GM23338 (cell line): ENCODE data around the gene CTDSP1. TPM values are rescaled to one million over a fixed set of nuclear protein-coding genes. Genes with fewer than 3 reads are reported as not detected.

Source experiments
- ATAC-seq: fragments of 200-7000 bp; cut with Tn5 transposase; 3 replicates; pipeline ENCODE4 v1.9.1; 2020
- DNase-seq: peaks from one replicate; pipeline ENCODE4 v3.0.0-alpha.2; 2015; ENCODE audit warnings: low spot score
- H2AFZ ChIP-seq: fragments of 200-600 bp; sonication (generic); 2 replicates; pipeline ENCODE4 v1.8.0; 2016; ENCODE audit warnings: antibody characterized with exemption, mild to moderate bottlenecking, moderate library complexity
- H3F3A ChIP-seq: fragments of 200-600 bp; sonication (generic); replicated peaks from 2 replicates; pipeline ENCODE4 v1.8.0; 2017; ENCODE audit warnings: antibody characterized with exemption, mixed run types, low read depth
- H3K27ac ChIP-seq: fragments of 200-600 bp; sonication (generic); 2 replicates; pipeline ENCODE4 v1.6.1; 2016; ENCODE audit warnings: low read depth
- H3K27me3 ChIP-seq: fragments of 200-600 bp; sonication (generic); 2 replicates; pipeline ENCODE4 v1.8.0; 2016; ENCODE audit warnings: mild to moderate bottlenecking, mixed run types, moderate library complexity; ENCODE audit not compliant: insufficient read depth
- H3K36me3 ChIP-seq: fragments of 200-600 bp; sonication (generic); 2 replicates; pipeline ENCODE4 v1.8.0; 2016; ENCODE audit warnings: mild to moderate bottlenecking; ENCODE audit not compliant: insufficient read depth
- H3K4me1 ChIP-seq: fragments of 200-600 bp; sonication (generic); 2 replicates; pipeline ENCODE4 v1.8.0; 2016; ENCODE audit warnings: mild to moderate bottlenecking, moderate library complexity; ENCODE audit not compliant: insufficient read depth
- H3K4me2 ChIP-seq: fragments of 200-600 bp; sonication (generic); 2 replicates; pipeline ENCODE4 v1.7.1; 2017; ENCODE audit warnings: mixed run types
- H3K4me3 ChIP-seq: fragments of 200-600 bp; sonication (generic); 2 replicates; pipeline ENCODE4 v1.6.1; 2016; ENCODE audit warnings: mixed run types
- H3K79me2 ChIP-seq: fragments of 200-600 bp; sonication (generic); replicated peaks from 2 replicates; pipeline ENCODE4 v1.8.0; 2017; ENCODE audit warnings: mild to moderate bottlenecking; ENCODE audit not compliant: insufficient read depth
- H3K9me2 ChIP-seq: fragments of 200-600 bp; sonication (generic); 2 replicates; pipeline ENCODE4 v1.8.0; 2017; ENCODE audit not compliant: insufficient read depth
- H4K20me1 ChIP-seq: fragments of 200-600 bp; sonication (generic); replicated peaks from 2 replicates; pipeline ENCODE4 v1.8.0; 2017; ENCODE audit warnings: mild to moderate bottlenecking; ENCODE audit not compliant: insufficient read depth
- H3K27ac Mint-ChIP-seq: 2 replicates; pipeline ENCODE4 v1.8.0; 2020; ENCODE audit warnings: inconsistent platforms, mild to moderate bottlenecking, moderate library complexity, mixed read lengths
- H3K27me3 Mint-ChIP-seq: 3 replicates; pipeline ENCODE4 v1.8.0; 2022; ENCODE audit warnings: low read depth, mild to moderate bottlenecking, moderate library complexity, mixed read lengths, inconsistent platforms; ENCODE audit not compliant: insufficient read depth, poor library complexity
- H3K36me3 Mint-ChIP-seq: 3 replicates; pipeline ENCODE4 v1.8.0; 2021; ENCODE audit warnings: low read depth, mild to moderate bottlenecking, inconsistent platforms, moderate library complexity, mixed read lengths
- H3K4me1 Mint-ChIP-seq: 3 replicates; pipeline ENCODE4 v1.8.0; 2020; ENCODE audit warnings: mild to moderate bottlenecking, inconsistent platforms, mixed read lengths
- H3K4me3 Mint-ChIP-seq: 3 replicates; pipeline ENCODE4 v1.8.0; 2021; ENCODE audit warnings: moderate library complexity, mild to moderate bottlenecking, inconsistent platforms, mixed read lengths
- H3K9me3 Mint-ChIP-seq: 3 replicates; pipeline ENCODE4 v1.8.0; 2020; ENCODE audit warnings: moderate library complexity, mild to moderate bottlenecking, inconsistent platforms, mixed read lengths
- ETS1 ChIP-seq: IDR thresholded peaks from 2 replicates; pipeline ENCODE4 v1.6.1; 2016; ENCODE audit warnings: antibody characterized with exemption
- EZH2 ChIP-seq: fragments of 200-600 bp; sonication (generic); IDR thresholded peaks from one replicate; pipeline ENCODE4 v1.8.0; 2017; ENCODE audit warnings: antibody characterized with exemption, mild to moderate bottlenecking, low read depth; ENCODE audit not compliant: unreplicated experiment
- EZH2phosphoT487 ChIP-seq: fragments of 200-600 bp; sonication (generic); IDR thresholded peaks from one replicate; pipeline ENCODE4 v1.8.1; 2018; ENCODE audit warnings: antibody characterized with exemption; ENCODE audit not compliant: unreplicated experiment
- JUNB ChIP-seq: IDR thresholded peaks from one replicate; pipeline ENCODE4 v1.6.1; 2016; ENCODE audit warnings: antibody characterized with exemption; ENCODE audit not compliant: unreplicated experiment
- NANOG ChIP-seq: IDR thresholded peaks from 2 replicates; pipeline ENCODE4 v1.6.1; 2016; ENCODE audit warnings: antibody characterized with exemption, borderline replicate concordance
- polyA plus RNA-seq: library from polyadenylated mRNA; unstranded; fragments of >200 nt; fragmentation: Nextera tagmentation; extraction: Ambion mirVana; gene quantifications from 2 replicates; pipeline ENCODE4 v1.2.1, GENCODE V29; 2016
- total RNA-seq: library from RNA; depleted of rRNA; stranded (reverse); fragments of >200 nt; shearing (Covaris generic); gene quantifications from 2 replicates; pipeline ENCODE4 v1.2.3, GENCODE V29; 2014
- TF ChIP-seq, protein P1 (sequence below): fragments of 250-450 bp; sonication (Bioruptor Pico); IDR thresholded peaks from 2 replicates; pipeline ENCODE4 v1.5.0; 2020; ENCODE audit warnings: mild to moderate bottlenecking, moderate library complexity

Gene CTDSP1
- total and polyA plus RNA-seq, 2 experiments from 2014 or later: 6.7 to 21.8 TPM

DNA sequence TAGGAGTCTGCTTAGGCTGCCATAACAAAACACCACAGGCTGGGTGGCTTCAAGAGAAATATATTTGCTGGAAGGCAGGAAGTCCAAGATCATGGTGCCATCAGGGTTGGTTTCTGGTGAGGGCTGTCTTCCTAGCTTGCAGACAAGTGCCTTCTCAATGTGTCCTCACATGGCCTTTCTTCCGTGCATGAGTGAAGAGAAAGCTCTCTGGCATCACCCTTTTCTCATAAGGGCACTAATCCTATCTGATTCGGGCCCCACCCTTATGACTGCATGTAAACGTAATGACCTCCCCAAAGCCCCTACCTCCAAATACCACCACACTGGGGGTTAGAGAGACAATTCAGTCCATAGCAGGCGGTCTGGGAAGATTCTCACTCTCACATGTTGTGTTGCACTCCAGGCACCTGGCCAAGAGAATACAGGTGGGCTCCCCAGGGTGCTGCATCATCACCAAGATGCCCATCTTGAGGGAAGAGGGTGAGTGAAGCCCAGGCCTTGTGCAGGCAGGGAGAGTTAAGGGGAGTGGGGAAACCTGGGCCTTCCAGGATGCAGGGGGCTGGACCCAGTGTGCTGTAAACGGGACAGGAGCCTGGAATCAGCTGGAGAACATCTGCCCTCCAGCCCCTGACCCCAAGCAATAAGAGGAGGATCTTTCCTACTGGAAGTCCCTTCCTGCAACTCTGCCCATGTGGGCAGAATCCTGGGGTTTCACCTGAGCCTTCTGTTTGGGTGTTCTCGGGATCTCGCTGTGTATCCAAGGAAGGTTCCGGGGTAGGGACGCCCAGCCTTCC lies 32.9 kb upstream of the CTDSP1 start:
- H3K4me1 ChIP-seq: no peaks in the 10 kb centered on the region
- Mint-ChIP-seq H3K4me1 (peaks cover 4% of the 10 kb centered on the region; the same call in 2 of the 3 replicates), H3K36me3 (no peaks in the 10 kb centered on the region), H3K4me3 (peak overlapping the region; percentile 77), H3K27ac (no peak overlapping the region), H3K27me3 (peaks cover 24% of the 10 kb centered on the region), H3K9me3 (no peaks in the 10 kb centered on the region)
- ATAC-seq (no peak), DNase-seq (no peak)
- H3F3A ChIP-seq: peaks cover 8% of the 10 kb centered on the region; the same call in 1 of the 2 replicates
- no peaks in the 10 kb centered on the region for H3K36me3 ChIP-seq
- peak overlapping the region; percentile 97 for H2AFZ ChIP-seq
- H3K9me2 ChIP-seq: no peaks in the 10 kb centered on the region
- H3K4me3 ChIP-seq: peak overlapping the region; percentile 85
- TF ChIP-seq ETS1 (no peak), NANOG (no peak), JUNB (no peak), EZH2phosphoT487 (no peak), EZH2 (no peak)
- TF ChIP-seq, protein P1, sequence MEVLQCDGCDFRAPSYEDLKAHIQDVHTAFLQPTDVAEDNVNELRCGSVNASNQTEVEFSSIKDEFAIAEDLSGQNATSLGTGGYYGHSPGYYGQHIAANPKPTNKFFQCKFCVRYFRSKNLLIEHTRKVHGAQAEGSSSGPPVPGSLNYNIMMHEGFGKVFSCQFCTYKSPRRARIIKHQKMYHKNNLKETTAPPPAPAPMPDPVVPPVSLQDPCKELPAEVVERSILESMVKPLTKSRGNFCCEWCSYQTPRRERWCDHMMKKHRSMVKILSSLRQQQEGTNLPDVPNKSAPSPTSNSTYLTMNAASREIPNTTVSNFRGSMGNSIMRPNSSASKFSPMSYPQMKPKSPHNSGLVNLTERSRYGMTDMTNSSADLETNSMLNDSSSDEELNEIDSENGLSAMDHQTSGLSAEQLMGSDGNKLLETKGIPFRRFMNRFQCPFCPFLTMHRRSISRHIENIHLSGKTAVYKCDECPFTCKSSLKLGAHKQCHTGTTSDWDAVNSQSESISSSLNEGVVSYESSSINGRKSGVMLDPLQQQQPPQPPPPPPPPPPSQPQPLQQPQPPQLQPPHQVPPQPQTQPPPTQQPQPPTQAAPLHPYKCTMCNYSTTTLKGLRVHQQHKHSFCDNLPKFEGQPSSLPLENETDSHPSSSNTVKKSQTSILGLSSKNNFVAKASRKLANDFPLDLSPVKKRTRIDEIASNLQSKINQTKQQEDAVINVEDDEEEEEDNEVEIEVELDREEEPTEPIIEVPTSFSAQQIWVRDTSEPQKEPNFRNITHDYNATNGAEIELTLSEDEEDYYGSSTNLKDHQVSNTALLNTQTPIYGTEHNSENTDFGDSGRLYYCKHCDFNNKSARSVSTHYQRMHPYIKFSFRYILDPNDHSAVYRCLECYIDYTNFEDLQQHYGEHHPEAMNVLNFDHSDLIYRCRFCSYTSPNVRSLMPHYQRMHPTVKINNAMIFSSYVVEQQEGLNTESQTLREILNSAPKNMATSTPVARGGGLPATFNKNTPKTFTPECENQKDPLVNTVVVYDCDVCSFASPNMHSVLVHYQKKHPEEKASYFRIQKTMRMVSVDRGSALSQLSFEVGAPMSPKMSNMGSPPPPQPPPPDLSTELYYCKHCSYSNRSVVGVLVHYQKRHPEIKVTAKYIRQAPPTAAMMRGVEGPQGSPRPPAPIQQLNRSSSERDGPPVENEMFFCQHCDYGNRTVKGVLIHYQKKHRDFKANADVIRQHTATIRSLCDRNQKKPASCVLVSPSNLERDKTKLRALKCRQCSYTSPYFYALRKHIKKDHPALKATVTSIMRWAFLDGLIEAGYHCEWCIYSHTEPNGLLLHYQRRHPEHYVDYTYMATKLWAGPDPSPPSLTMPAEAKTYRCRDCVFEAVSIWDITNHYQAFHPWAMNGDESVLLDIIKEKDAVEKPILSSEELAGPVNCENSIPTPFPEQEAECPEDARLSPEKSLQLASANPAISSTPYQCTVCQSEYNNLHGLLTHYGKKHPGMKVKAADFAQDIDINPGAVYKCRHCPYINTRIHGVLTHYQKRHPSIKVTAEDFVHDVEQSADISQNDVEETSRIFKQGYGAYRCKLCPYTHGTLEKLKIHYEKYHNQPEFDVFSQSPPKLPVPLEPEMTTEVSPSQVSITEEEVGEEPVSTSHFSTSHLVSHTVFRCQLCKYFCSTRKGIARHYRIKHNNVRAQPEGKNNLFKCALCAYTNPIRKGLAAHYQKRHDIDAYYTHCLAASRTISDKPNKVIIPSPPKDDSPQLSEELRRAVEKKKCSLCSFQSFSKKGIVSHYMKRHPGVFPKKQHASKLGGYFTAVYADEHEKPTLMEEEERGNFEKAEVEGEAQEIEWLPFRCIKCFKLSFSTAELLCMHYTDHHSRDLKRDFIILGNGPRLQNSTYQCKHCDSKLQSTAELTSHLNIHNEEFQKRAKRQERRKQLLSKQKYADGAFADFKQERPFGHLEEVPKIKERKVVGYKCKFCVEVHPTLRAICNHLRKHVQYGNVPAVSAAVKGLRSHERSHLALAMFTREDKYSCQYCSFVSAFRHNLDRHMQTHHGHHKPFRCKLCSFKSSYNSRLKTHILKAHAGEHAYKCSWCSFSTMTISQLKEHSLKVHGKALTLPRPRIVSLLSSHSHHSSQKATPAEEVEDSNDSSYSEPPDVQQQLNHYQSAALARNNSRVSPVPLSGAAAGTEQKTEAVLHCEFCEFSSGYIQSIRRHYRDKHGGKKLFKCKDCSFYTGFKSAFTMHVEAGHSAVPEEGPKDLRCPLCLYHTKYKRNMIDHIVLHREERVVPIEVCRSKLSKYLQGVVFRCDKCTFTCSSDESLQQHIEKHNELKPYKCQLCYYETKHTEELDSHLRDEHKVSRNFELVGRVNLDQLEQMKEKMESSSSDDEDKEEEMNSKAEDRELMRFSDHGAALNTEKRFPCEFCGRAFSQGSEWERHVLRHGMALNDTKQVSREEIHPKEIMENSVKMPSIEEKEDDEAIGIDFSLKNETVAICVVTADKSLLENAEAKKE (CRISPR knock-in tag): no peak
- H4K20me1 ChIP-seq: no peaks in the 10 kb centered on the region
- no peaks in the 10 kb centered on the region for H3K27me3 ChIP-seq
- H3K79me2 ChIP-seq: no peaks in the 10 kb centered on the region
- peak overlapping the region; percentile 96 for H3K4me2 ChIP-seq
- 0 out of 2 replicates have a peak overlapping the region, but pooled peaks have one; percentile 72 for H3K27ac ChIP-seq
